ENCODE data around the gene SORBS2.

Gene SORBS2

GRCh38 chr4:185794637-185795036 lies 17.4 kb downstream of the SORBS2 start:
- H3K4me3 ChIP-seq (ENCODE audit: low read depth in 1 of 2, low read length in 2 of 2): no peak overlapping the region
- H2AFZ ChIP-seq (ENCODE audit: low read depth, low read length): no peak overlapping the region
- H3K27me3 ChIP-seq (ENCODE audit: insufficient read depth, low read length, poor library complexity): no peaks in the 10 kb centered on the region
- no peak for TF ChIP-seq CTCF (IDR thresholded peaks at IDR 0.05; ENCODE audit: borderline replicate concordance, extremely low read depth, low read length, poor library complexity, severe bottlenecking)
- TF ChIP-seq EZH2 (IDR thresholded peaks at IDR 0.05; ENCODE audit: borderline replicate concordance, low read depth, low read length, severe bottlenecking): no peak
- DNase-seq (no peak), ATAC-seq (ENCODE audit: insufficient read depth, low read depth) (no peak)
- no peaks in the 10 kb centered on the region for H3K4me1 ChIP-seq (ENCODE audit: insufficient read depth, low read length)
- H3K36me3 ChIP-seq (ENCODE audit: insufficient read depth, low read length): no peaks in the 10 kb centered on the region
- no peak overlapping the region for H3K27ac ChIP-seq (ENCODE audit: low read length)
- no peaks in the 10 kb centered on the region for H3K9me3 ChIP-seq (ENCODE audit: insufficient read depth, low read length, severe bottlenecking)
- H4K20me1 ChIP-seq (ENCODE audit: insufficient read depth, low read length): no peaks in the 10 kb centered on the region
- H3K9ac ChIP-seq (ENCODE audit: low read depth, low read length): no peak overlapping the region
- no peak overlapping the region for H3K4me2 ChIP-seq (ENCODE audit: insufficient read depth, low read length)
- H3K79me2 ChIP-seq (ENCODE audit: insufficient read depth, low read length): no peaks in the 10 kb centered on the region

- no peaks in the 10 kb centered on the region for H3K9me3 ChIP-seq (ENCODE audit: insufficient read depth, low read length, severe bottlenecking)
- no peak for DNase-seq
- no peak for ATAC-seq (ENCODE audit: insufficient read depth, low read depth)
- no peak overlapping the region for H3K9ac ChIP-seq (ENCODE audit: low read depth, low read length)
- no peaks in the 10 kb centered on the region for H3K27me3 ChIP-seq (ENCODE audit: insufficient read depth, low read length, poor library complexity)
- no peak overlapping the region for H3K27ac ChIP-seq (ENCODE audit: low read length)
- H3K4me1 ChIP-seq (ENCODE audit: insufficient read depth, low read length): no peaks in the 10 kb centered on the region
- H3K79me2 ChIP-seq (ENCODE audit: insufficient read depth, low read length): no peaks in the 10 kb centered on the region
- TF ChIP-seq CTCF (IDR thresholded peaks at IDR 0.05; ENCODE audit: borderline replicate concordance, extremely low read depth, low read length, poor library complexity, severe bottlenecking): no peak
- TF ChIP-seq EZH2 (IDR thresholded peaks at IDR 0.05; ENCODE audit: borderline replicate concordance, low read depth, low read length, severe bottlenecking): no peak
- no peak overlapping the region for H3K4me3 ChIP-seq (ENCODE audit: low read depth in 1 of 2, low read length in 2 of 2)
- H4K20me1 ChIP-seq (ENCODE audit: insufficient read depth, low read length): no peaks in the 10 kb centered on the region
- no peak overlapping the region for H2AFZ ChIP-seq (ENCODE audit: low read depth, low read length)
- no peak overlapping the region for H3K4me2 ChIP-seq (ENCODE audit: insufficient read depth, low read length)
- H3K36me3 ChIP-seq (ENCODE audit: insufficient read depth, low read length): no peaks in the 10 kb centered on the region
Measured at GRCh38 chr4:185793716-185794115, 18.3 kb downstream of the SORBS2 start.

GRCh38 chr4:185793116-185793485 lies 18.9 kb downstream of the SORBS2 start:
- ATAC-seq (ENCODE audit: insufficient read depth, low read depth) (no peak), DNase-seq (no peak)
- Histone ChIP-seq H3K36me3 (ENCODE audit: insufficient read depth, low read length) (no peaks in the 10 kb centered on the region), H3K79me2 (ENCODE audit: insufficient read depth, low read length) (no peaks in the 10 kb centered on the region), H4K20me1 (ENCODE audit: insufficient read depth, low read length) (no peaks in the 10 kb centered on the region), H3K4me2 (ENCODE audit: insufficient read depth, low read length) (no peak overlapping the region), H3K4me1 (ENCODE audit: insufficient read depth, low read length) (no peaks in the 10 kb centered on the region), H3K4me3 (ENCODE audit: low read depth in 1 of 2, low read length in 2 of 2) (no peak overlapping the region), H3K27me3 (ENCODE audit: insufficient read depth, low read length, poor library complexity) (no peaks in the 10 kb centered on the region), H3K9me3 (ENCODE audit: insufficient read depth, low read length, severe bottlenecking) (no peaks in the 10 kb centered on the region), H3K9ac (ENCODE audit: low read depth, low read length) (no peak overlapping the region), H2AFZ (ENCODE audit: low read depth, low read length) (no peak overlapping the region), H3K27ac (ENCODE audit: low read length) (no peak overlapping the region)
- TF ChIP-seq CTCF (IDR thresholded peaks at IDR 0.05; ENCODE audit: borderline replicate concordance, extremely low read depth, low read length, poor library complexity, severe bottlenecking): no peak
- no peak for TF ChIP-seq EZH2 (IDR thresholded peaks at IDR 0.05; ENCODE audit: borderline replicate concordance, low read depth, low read length, severe bottlenecking)

All from DND-41 (cell line).